GM18505 (cell line): ENCODE results near the gene UMAD1.
"Not testable (repeated sequence)": the region's sequence is repeated elsewhere in the genome, so short reads cannot be mapped to it uniquely, and the experiment has no call there.

Source experiments
- ATAC-seq: cut with Tn5 transposase; IDR thresholded peaks from one replicate; pipeline ENCODE4 v1.9.1; 2021; ENCODE audit not compliant: unreplicated experiment
- POLR2A ChIP-seq: IDR thresholded peaks from 4 replicates; pipeline ENCODE4 v1.6.1; 2011; ENCODE audit warnings: borderline replicate concordance; ENCODE audit not compliant: insufficient read depth, insufficient read length; ENCODE audit errors: extremely low read depth

The UMAD1 gene

GRCh38 chr7:7667187-7667586 is 26.6 kb downstream of the UMAD1 start:
- ATAC-seq: no peak
- TF ChIP-seq POLR2A: no peak

- no peak for ATAC-seq
- no peak for TF ChIP-seq POLR2A
Measured at GRCh38 chr7:7668706-7669105, 28.2 kb downstream of the UMAD1 start.

- ATAC-seq: no peak
Measured at GRCh38 chr7:7670490-7670889, 29.9 kb downstream of the UMAD1 start.

GRCh38 chr7:7671361-7671760 is 30.8 kb downstream of the UMAD1 start:
- no peak for ATAC-seq
- TF ChIP-seq POLR2A: no peak

More at GRCh38 chr7:7670490-7670889, 29.9 kb downstream of the UMAD1 start:
- TF ChIP-seq POLR2A: no peak

GRCh38 chr7:7672545-7673239 is 32.1 kb downstream of the UMAD1 start:
- no peak for ATAC-seq
- TF ChIP-seq POLR2A: no peak

- no peak for ATAC-seq
- no peak for TF ChIP-seq POLR2A
Measured at GRCh38 chr7:7673240-7673550, 32.6 kb downstream of the UMAD1 start.

GRCh38 chr7:7675686-7676085 is 35.1 kb downstream of the UMAD1 start:
- no peak for ATAC-seq

GRCh38 chr7:7679640-7680039 is 39.1 kb downstream of the UMAD1 start:
- not testable (repeated sequence) for ATAC-seq

More at GRCh38 chr7:7675686-7676085, 35.1 kb downstream of the UMAD1 start:
- no peak for TF ChIP-seq POLR2A

GRCh38 chr7:7681191-7681935 is 40.8 kb downstream of the UMAD1 start:
- ATAC-seq: no peak
- no peak for TF ChIP-seq POLR2A

GRCh38 chr7:7681936-7682329 is 41.4 kb downstream of the UMAD1 start:
- no peak for ATAC-seq
- TF ChIP-seq POLR2A: no peak

- ATAC-seq: no peak
- no peak for TF ChIP-seq POLR2A
Measured at GRCh38 chr7:7682861-7683260, 42.3 kb downstream of the UMAD1 start.

GRCh38 chr7:7686811-7687508 is 46.4 kb downstream of the UMAD1 start:
- no peak for TF ChIP-seq POLR2A
- ATAC-seq: no peak

GRCh38 chr7:7687800-7688199 is 47.2 kb downstream of the UMAD1 start:
- no peak for ATAC-seq

GRCh38 chr7:7688310-7688709 is 47.8 kb downstream of the UMAD1 start:
- no peak for ATAC-seq
- TF ChIP-seq POLR2A: no peak

More at GRCh38 chr7:7687800-7688199, 47.2 kb downstream of the UMAD1 start:
- TF ChIP-seq POLR2A: no peak

GRCh38 chr7:7688956-7689355 is 48.4 kb downstream of the UMAD1 start:
- no peak for ATAC-seq
- no peak for TF ChIP-seq POLR2A

- no peak for TF ChIP-seq POLR2A
- no peak for ATAC-seq
Measured at GRCh38 chr7:7693881-7694280, 53.3 kb downstream of the UMAD1 start.
